ENCODE results near the gene YWHAH. TPM values are rescaled to one million over a fixed set of nuclear protein-coding genes. Genes with fewer than 3 reads are reported as not detected.

Gene YWHAH
- 100 to 1,000 TPM; 224 to 254 TPM for total RNA-seq

GRCh38 chr22:31943978-31944699 is at the start of gene YWHAH:
Gene YWHAH (plus strand): TSS chr22:31944535. CDS start chr22:31944734, 199 bp downstream.
- H3K4me1 Mint-ChIP-seq = peaks cover 31% of the 10 kb centered on the region
- H3K9me3 Mint-ChIP-seq (ENCODE audit: low read depth) = no peaks in the 10 kb centered on the region
- peak within 1 kb of the TSS; percentile 88 for H3K27ac Mint-ChIP-seq
- ATAC-seq (peak; percentile 79), DNase-seq (peak; percentile 95)
- H3K36me3 Mint-ChIP-seq = peaks cover 19% of the 10 kb centered on the region
- H3K4me3 Mint-ChIP-seq = no peak within 1 kb of the TSS
- CTCF ChIA-PET = interaction anchor here (0.7 to 1.8 kb wide), 3 partner anchors 11 to 26 kb away, joined by 3 to 6 read pairs (median 4); no protein-coding TSS in a partner anchor
- H3K27me3 Mint-ChIP-seq = no peaks in the 10 kb centered on the region

DNA sequence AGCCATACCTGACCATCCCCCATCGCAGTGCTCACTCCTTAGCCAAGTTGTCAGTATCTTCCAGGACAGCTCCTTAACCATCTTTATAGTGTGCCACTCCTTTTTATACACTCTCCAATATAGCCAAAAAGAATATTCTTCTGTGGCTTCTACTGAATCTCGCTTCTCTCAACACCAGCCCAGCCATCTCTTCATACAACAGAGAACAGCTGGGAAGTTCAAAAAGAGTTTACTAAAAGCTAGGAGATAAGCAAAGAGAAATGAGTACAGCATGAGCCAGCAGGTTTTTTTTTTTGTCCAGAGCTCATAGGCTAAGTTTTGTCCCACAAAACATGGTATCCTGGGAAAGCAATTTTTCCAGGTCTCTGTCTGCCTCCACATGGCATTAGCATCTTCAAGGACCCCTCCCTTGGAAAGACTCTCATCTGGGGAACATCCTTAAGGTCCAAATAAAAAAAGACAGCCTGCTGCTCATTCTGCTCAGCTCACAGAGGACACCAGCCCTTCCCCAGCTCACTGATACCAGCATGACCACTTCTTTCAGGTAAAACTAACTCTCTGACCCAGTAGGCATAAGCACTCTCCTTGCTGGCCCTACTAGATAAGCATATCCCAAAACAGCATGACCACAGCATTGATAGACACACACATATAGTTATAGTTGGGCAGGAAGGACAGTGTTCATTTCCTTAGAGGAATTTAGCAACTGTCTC is 48.8 kb upstream of the YWHAH start:
- H3K27ac Mint-ChIP-seq = no peak overlapping the region
- peaks cover 10% of the 10 kb centered on the region for H3K36me3 Mint-ChIP-seq
- CTCF ChIA-PET = interaction anchor here (1.5 kb wide), 1 partner anchor 75 kb away, joined by 3 read pairs; no protein-coding TSS in a partner anchor
- peaks cover 4% of the 10 kb centered on the region for H3K4me1 Mint-ChIP-seq
- H3K4me3 Mint-ChIP-seq = no peak overlapping the region
- DNase-seq = no peak
- no peak for ATAC-seq
- no peaks in the 10 kb centered on the region for H3K27me3 Mint-ChIP-seq
- H3K9me3 Mint-ChIP-seq (ENCODE audit: low read depth) = no peaks in the 10 kb centered on the region

DNA sequence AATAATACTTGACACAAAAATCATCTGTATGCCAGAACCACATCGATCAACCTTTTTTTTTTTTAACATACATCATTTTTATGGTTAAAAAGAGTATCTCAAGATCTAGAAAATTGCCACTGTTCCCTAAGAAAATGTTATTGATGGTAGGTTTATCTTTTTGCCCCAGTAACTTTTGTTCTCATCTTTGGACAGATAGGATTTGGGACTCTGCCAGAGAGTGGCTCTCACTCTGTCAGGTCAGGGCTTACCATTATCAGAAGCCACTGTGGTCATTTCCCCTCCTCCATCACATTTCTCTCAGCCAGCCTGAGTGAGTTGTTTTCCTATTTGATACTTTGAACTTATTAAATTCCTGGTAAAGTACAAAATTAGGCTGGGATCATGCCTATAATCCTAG is 47.9 kb upstream of the YWHAH start:
- Mint-ChIP-seq H3K4me3 (no peak overlapping the region), H3K27me3 (no peaks in the 10 kb centered on the region), H3K9me3 (ENCODE audit: low read depth) (no peaks in the 10 kb centered on the region), H3K27ac (no peak overlapping the region), H3K36me3 (peaks cover 7% of the 10 kb centered on the region), H3K4me1 (no peaks in the 10 kb centered on the region)
- CTCF ChIA-PET = interaction anchor here (1.4 kb wide), 1 partner anchor 20 kb away, joined by 5 read pairs; no protein-coding TSS in a partner anchor
- DNase-seq (no peak), ATAC-seq (no peak)

- no peak overlapping the region for H3K27ac Mint-ChIP-seq
- no peaks in the 10 kb centered on the region for H3K9me3 Mint-ChIP-seq (ENCODE audit: low read depth)
- peaks cover 5% of the 10 kb centered on the region for H3K36me3 Mint-ChIP-seq
- no peaks in the 10 kb centered on the region for H3K4me1 Mint-ChIP-seq
- H3K27me3 Mint-ChIP-seq = no peaks in the 10 kb centered on the region
- CTCF ChIA-PET = interaction anchor here (1.5 kb wide), 1 partner anchor 72 kb away, joined by 5 read pairs; no protein-coding TSS in a partner anchor
- H3K4me3 Mint-ChIP-seq = no peak overlapping the region
- DNase-seq = no peak
- no peak for ATAC-seq
Observed at GRCh38 chr22:31897842-31898805, 46.2 kb upstream of the YWHAH start.

GRCh38 chr22:31898926-31899325 is 45.4 kb upstream of the YWHAH start:
- H3K27me3 Mint-ChIP-seq = no peaks in the 10 kb centered on the region
- DNase-seq (no peak), ATAC-seq (no peak)
- H3K4me3 Mint-ChIP-seq = no peak overlapping the region
- H3K9me3 Mint-ChIP-seq (ENCODE audit: low read depth) = no peaks in the 10 kb centered on the region
- peak overlapping the region; percentile 14 for H3K27ac Mint-ChIP-seq
- no peaks in the 10 kb centered on the region for H3K4me1 Mint-ChIP-seq
- CTCF ChIA-PET = interaction anchor here (1.5 kb wide), 1 partner anchor 71 kb away, joined by 5 read pairs; no protein-coding TSS in a partner anchor
- H3K36me3 Mint-ChIP-seq = peaks cover 4% of the 10 kb centered on the region

- Mint-ChIP-seq H3K4me1 (no peaks in the 10 kb centered on the region), H3K9me3 (ENCODE audit: low read depth) (no peaks in the 10 kb centered on the region), H3K4me3 (no peak overlapping the region), H3K36me3 (peaks cover 7% of the 10 kb centered on the region), H3K27ac (no peak overlapping the region), H3K27me3 (no peaks in the 10 kb centered on the region)
- ATAC-seq = no peak
- CTCF ChIA-PET = no interaction called here
- DNase-seq = no peak
Observed at GRCh38 chr22:31899669-31900068, 44.7 kb upstream of the YWHAH start.

DNA sequence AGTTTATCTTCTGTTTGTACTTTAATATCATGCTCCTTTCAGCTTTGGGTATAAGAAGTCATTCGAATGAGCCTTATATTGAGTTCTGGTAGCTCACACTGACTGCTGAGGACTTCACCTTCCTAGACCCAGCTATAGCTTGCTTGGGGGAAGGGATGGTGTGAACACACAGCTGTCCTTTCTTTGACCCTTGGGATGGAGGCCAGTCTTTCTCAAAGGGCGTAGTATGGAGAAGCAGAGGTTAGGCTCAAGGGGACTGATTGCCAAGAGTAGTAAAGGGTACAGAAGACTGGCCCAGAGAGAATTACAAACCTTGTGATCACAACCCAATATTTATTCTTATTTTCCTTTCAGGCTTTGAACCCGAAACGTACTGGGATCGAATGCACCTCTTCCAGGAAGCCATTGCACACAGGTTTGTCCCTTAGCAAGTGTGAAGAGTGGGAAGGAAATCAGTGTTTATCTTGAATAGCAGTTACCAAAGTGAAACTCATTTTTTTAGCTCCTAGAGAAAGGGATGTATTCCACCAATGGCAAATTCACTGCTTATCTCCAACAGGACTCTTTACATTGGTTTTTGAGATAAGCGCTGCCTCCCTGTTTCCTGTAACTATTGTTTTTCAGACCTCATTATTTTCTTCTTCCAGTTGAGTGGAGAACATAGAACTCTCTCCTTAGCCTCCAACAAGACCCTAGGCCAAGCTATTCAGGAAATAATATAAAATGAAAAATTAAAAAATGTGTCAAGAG is 42.8 kb upstream of the YWHAH start:
- Mint-ChIP-seq H3K27ac (no peak overlapping the region), H3K36me3 (peaks cover 7% of the 10 kb centered on the region), H3K9me3 (ENCODE audit: low read depth) (no peaks in the 10 kb centered on the region), H3K4me3 (no peak overlapping the region), H3K4me1 (no peaks in the 10 kb centered on the region), H3K27me3 (no peaks in the 10 kb centered on the region)
- CTCF ChIA-PET = interaction anchor here (0.5 kb wide), 1 partner anchor 203 kb away, joined by 3 read pairs; no protein-coding TSS in a partner anchor
- no peak for ATAC-seq
- no peak for DNase-seq

DNA sequence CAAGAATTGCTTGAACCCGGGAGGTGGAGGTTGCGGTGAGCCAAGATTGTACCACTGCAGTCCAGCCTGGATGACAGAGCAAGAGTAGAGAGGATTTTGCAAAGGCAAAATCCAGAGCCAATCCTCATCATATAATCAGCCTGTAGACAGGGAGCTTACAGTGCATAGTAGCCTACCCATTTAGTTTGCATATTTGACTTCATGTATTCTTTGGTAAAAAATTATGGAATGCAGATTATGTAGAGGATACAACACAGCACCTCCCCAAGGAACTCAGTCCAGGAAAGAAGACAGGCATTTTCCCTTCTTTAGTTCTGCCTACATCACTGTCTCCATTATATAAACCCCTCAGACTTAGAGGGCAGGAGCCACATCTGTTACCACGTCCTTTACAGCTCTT is 39.7 kb upstream of the YWHAH start:
- peaks cover 7% of the 10 kb centered on the region for H3K36me3 Mint-ChIP-seq
- CTCF ChIA-PET = no interaction called here
- no peak overlapping the region for H3K4me3 Mint-ChIP-seq
- no peaks in the 10 kb centered on the region for H3K4me1 Mint-ChIP-seq
- ATAC-seq (no peak), DNase-seq (no peak)
- no peaks in the 10 kb centered on the region for H3K9me3 Mint-ChIP-seq (ENCODE audit: low read depth)
- no peaks in the 10 kb centered on the region for H3K27me3 Mint-ChIP-seq
- no peak overlapping the region for H3K27ac Mint-ChIP-seq

GRCh38 chr22:31905356-31905755 is 39.0 kb upstream of the YWHAH start:
- no peak overlapping the region for H3K4me3 Mint-ChIP-seq
- no peaks in the 10 kb centered on the region for H3K27me3 Mint-ChIP-seq
- ATAC-seq = no peak
- no peaks in the 10 kb centered on the region for H3K9me3 Mint-ChIP-seq (ENCODE audit: low read depth)
- CTCF ChIA-PET = no interaction called here
- H3K4me1 Mint-ChIP-seq = no peaks in the 10 kb centered on the region
- no peak for DNase-seq
- H3K27ac Mint-ChIP-seq = no peak overlapping the region
- H3K36me3 Mint-ChIP-seq = peaks cover 7% of the 10 kb centered on the region

- Mint-ChIP-seq H3K9me3 (ENCODE audit: low read depth) (no peaks in the 10 kb centered on the region), H3K4me3 (no peak overlapping the region), H3K36me3 (peaks cover 9% of the 10 kb centered on the region), H3K4me1 (no peaks in the 10 kb centered on the region), H3K27me3 (no peaks in the 10 kb centered on the region), H3K27ac (no peak overlapping the region)
- CTCF ChIA-PET = no interaction called here
- ATAC-seq = no peak
- no peak for DNase-seq
Observed at GRCh38 chr22:31906086-31906485, 38.2 kb upstream of the YWHAH start.

DNA sequence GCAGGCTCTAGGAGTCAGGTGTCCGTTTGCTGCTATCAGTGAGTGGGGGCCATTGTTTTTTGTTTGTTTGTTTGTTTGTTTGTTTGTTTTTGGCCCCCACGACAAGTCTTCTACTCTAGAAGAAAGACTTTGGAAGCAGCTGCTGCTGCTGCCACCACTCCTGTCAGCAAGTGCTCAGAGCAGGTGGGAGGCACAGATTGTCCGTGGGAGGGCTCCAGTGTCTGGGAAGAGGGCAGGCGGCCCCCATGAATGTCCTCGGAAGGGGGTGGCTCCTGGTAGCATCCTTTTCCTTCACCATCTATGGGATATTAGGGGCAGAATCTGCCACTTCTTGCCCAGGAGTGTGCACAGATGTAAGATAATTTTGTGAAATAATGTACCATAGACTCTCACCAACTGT is 37.8 kb upstream of the YWHAH start:
- CTCF ChIA-PET = no interaction called here
- Mint-ChIP-seq H3K9me3 (ENCODE audit: low read depth) (no peaks in the 10 kb centered on the region), H3K36me3 (peaks cover 9% of the 10 kb centered on the region), H3K4me3 (no peak overlapping the region), H3K27ac (no peak overlapping the region), H3K27me3 (no peaks in the 10 kb centered on the region), H3K4me1 (no peaks in the 10 kb centered on the region)
- DNase-seq = no peak
- no peak for ATAC-seq

DNA sequence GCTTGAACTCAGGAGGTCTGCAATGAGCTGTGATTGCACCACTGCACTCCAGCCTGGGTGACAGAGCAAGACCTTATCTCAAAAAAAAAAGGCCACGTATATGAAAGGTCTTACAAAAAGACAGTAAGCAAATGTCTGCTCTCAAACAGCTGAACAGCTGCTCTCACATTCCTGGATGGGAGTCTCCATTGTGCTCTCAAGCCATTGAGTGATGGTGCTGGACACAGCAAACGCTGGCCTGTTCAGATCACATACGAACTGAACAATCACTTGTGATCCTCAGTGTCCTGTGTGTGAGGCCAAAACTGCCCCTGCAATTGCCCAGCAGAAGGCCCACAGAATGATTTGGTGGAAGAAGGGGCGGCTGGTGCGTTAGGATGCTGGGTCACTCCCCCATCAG is 34.4 kb upstream of the YWHAH start:
- H3K36me3 Mint-ChIP-seq = peaks cover 5% of the 10 kb centered on the region
- H3K27me3 Mint-ChIP-seq = no peaks in the 10 kb centered on the region
- no peak for DNase-seq
- H3K4me3 Mint-ChIP-seq = no peak overlapping the region
- no peak for ATAC-seq
- CTCF ChIA-PET = no interaction called here
- H3K27ac Mint-ChIP-seq = no peak overlapping the region
- no peaks in the 10 kb centered on the region for H3K9me3 Mint-ChIP-seq (ENCODE audit: low read depth)
- H3K4me1 Mint-ChIP-seq = no peaks in the 10 kb centered on the region
